Fibroblast of lung (primary cell): ENCODE results near the gene ABR. TPM values are rescaled to one million over a fixed set of nuclear protein-coding genes. Genes with fewer than 3 reads are reported as not detected.

ENCODE experiments used
- DNase-seq, 2 donors: peaks; one replicate each; pipeline versions ENCODE4 v3.0.0 to v3.0.0-alpha.2; 2010; ENCODE audit warnings: low read depth in 2 of 2
- H2AFZ ChIP-seq: 2 replicates; pipeline ENCODE4 v1.5.1; 2012; ENCODE audit warnings: low read length, control low read depth, inconsistent platforms
- H3K27ac ChIP-seq: 2 replicates; pipeline ENCODE4 v1.5.1; 2011; ENCODE audit warnings: low read length, control low read depth; ENCODE audit not compliant: insufficient read depth
- H3K27me3 ChIP-seq: 2 replicates; pipeline ENCODE4 v1.5.1; 2011; ENCODE audit warnings: mild to moderate bottlenecking, low read length; ENCODE audit not compliant: control insufficient read depth, insufficient read depth
- H3K36me3 ChIP-seq: 2 replicates; pipeline ENCODE4 v1.5.1; 2011; ENCODE audit warnings: low read length; ENCODE audit not compliant: control insufficient read depth, insufficient read depth
- H3K4me1 ChIP-seq: 2 replicates; pipeline ENCODE4 v1.5.1; 2011; ENCODE audit warnings: low read length; ENCODE audit not compliant: control insufficient read depth, insufficient read depth; ENCODE audit errors: extremely low read depth
- H3K4me2 ChIP-seq: 2 replicates; pipeline ENCODE4 v1.5.1; 2011; ENCODE audit warnings: low read length, control low read depth; ENCODE audit not compliant: insufficient read depth; ENCODE audit errors: extremely low read depth
- H3K4me3 ChIP-seq, 4 experiments: fragments of 200-600 bp in 1 of 4; sonication (generic) in 1 of 4; replicated peaks in 1 of 4; 2 replicates each; pipeline ENCODE4 v1.5.1; 2011 to 2016; ENCODE audit warnings: low read length in 4 of 4, low read depth in 3 of 4, mild to moderate bottlenecking in 3 of 4, control low read depth in 2 of 4, inconsistent platforms in 1 of 4, mixed read lengths in 1 of 4; ENCODE audit not compliant: insufficient read depth in 1 of 4; ENCODE audit errors: control extremely low read depth in 1 of 4
- H3K79me2 ChIP-seq: 2 replicates; pipeline ENCODE4 v1.5.1; 2012; ENCODE audit warnings: mild to moderate bottlenecking, low read length, inconsistent platforms; ENCODE audit not compliant: control insufficient read depth, insufficient read depth
- H3K9ac ChIP-seq: 2 replicates; pipeline ENCODE4 v1.5.1; 2011; ENCODE audit warnings: mild to moderate bottlenecking, low read length, control low read depth; ENCODE audit not compliant: insufficient read depth
- H3K9me3 ChIP-seq: 2 replicates; pipeline ENCODE4 v1.5.1; 2012; ENCODE audit warnings: low read depth, low read length; ENCODE audit not compliant: control insufficient read depth, insufficient read depth
- H4K20me1 ChIP-seq: 2 replicates; pipeline ENCODE4 v1.5.1; 2011; ENCODE audit warnings: low read length; ENCODE audit not compliant: control insufficient read depth, insufficient read depth; ENCODE audit errors: extremely low read depth
- CTCF ChIP-seq, 2 donors: IDR thresholded peaks in 1 of 2; conservative IDR thresholded peaks in 1 of 2; 1 replicate in 1 of 2; 2 replicates in 1 of 2; pipeline ENCODE4 v1.5.1; 2011 to 2012; ENCODE audit warnings: low read length in 2 of 2, control low read depth in 1 of 2, inconsistent platforms in 1 of 2, low read depth in 1 of 2, mild to moderate bottlenecking in 1 of 2
- polyA plus RNA-seq, 2 donors: library from polyadenylated mRNA; depleted of rRNA in 1 of 2; stranded (reverse) in 1 of 2; unstranded in 1 of 2; fragments of >200 nt; gene quantifications; 2 replicates each; pipeline ENCODE4 v1.2.1, GENCODE V29; 2011 to 2012; ENCODE audit warnings: missing spikeins in 1 of 2
- total RNA-seq: library from RNA; depleted of rRNA; stranded (reverse); fragments of >200 nt; gene quantifications from 2 replicates; pipeline ENCODE4 v1.2.1, GENCODE V29; 2014

ABR gene
- total and polyA plus RNA-seq, 2 donors (not counting 1 experiment from before 2014, with no cell fraction given), result 43.7 to 84.7 TPM

- TF ChIP-seq CTCF (conservative IDR thresholded peaks at IDR 0.05 in 1 of 2, IDR thresholded peaks at IDR 0.05 in 1 of 2; ENCODE audit: low read depth in 1 of 2, low read length in 2 of 2), result no peak
- H3K36me3 ChIP-seq, result no peaks in the 10 kb centered on the region
- DNase-seq, result no peak
- H4K20me1 ChIP-seq, result no peaks in the 10 kb centered on the region
- H3K27ac ChIP-seq, result no peak overlapping the region
- H2AFZ ChIP-seq, result no peak overlapping the region
- peaks cover 5% of the 10 kb centered on the region for H3K79me2 ChIP-seq
- no peak overlapping the region for H3K4me2 ChIP-seq
- H3K9me3 ChIP-seq, result no peaks in the 10 kb centered on the region
- H3K4me3 ChIP-seq, result no peak overlapping the region
- H3K4me1 ChIP-seq, result peaks cover 18% of the 10 kb centered on the region
- no peaks in the 10 kb centered on the region for H3K27me3 ChIP-seq
- no peak overlapping the region for H3K9ac ChIP-seq
These were observed 226.0 kb downstream of the ABR start for GRCh38 chr17:953767-954166.

Other genes starting within 250 kb of the ABR start
- gene NXN, start 200.2 kb downstream of the ABR start, total RNA-seq, result 48.0 and 53.8 TPM in 2 replicates
- 38.5 and 75.6 TPM in 2 replicates for gene NXN, start 200.2 kb downstream of the ABR start, polyA plus RNA-seq
- 10.5 and 13.4 TPM in 2 replicates for gene TIMM22, start 182.9 kb downstream of the ABR start, total RNA-seq
- 17.4 and 21.9 TPM in 2 replicates for gene TIMM22, start 182.9 kb downstream of the ABR start, polyA plus RNA-seq
- not detected in 2 replicates for gene BHLHA9, start 90.5 kb upstream of the ABR start, total RNA-seq
- not detected in 2 replicates for gene BHLHA9, start 90.5 kb upstream of the ABR start, polyA plus RNA-seq
- gene TRARG1, start 99.7 kb upstream of the ABR start, total RNA-seq, result not detected in 2 replicates
- gene TRARG1, start 99.7 kb upstream of the ABR start, polyA plus RNA-seq, result not detected in 2 replicates
- 307 and 364 TPM in 2 replicates for gene YWHAE, start 220.2 kb upstream of the ABR start, total RNA-seq
- 1,742 and 2,155 TPM in 2 replicates for gene YWHAE, start 220.2 kb upstream of the ABR start, polyA plus RNA-seq